Progenitor cell of endocrine pancreas (in vitro differentiated cells): ENCODE data around the gene DSP. TPM values are rescaled to one million over a fixed set of nuclear protein-coding genes. Genes with fewer than 3 reads are reported as not detected.

Source experiments
- DNase-seq: peaks from one replicate; pipeline ENCODE4 v3.0.0; 2021; ENCODE audit warnings: low spot score; ENCODE audit not compliant: unreplicated experiment
- H3K27ac Mint-ChIP-seq: 2 replicates; pipeline ENCODE4 v1.8.0; 2021; ENCODE audit warnings: mild to moderate bottlenecking, moderate library complexity, mixed read lengths
- H3K27me3 Mint-ChIP-seq: 2 replicates; pipeline ENCODE4 v1.8.0; 2021; ENCODE audit warnings: mixed read lengths
- H3K36me3 Mint-ChIP-seq: 2 replicates; pipeline ENCODE4 v1.8.0; 2022; ENCODE audit warnings: mixed read lengths; ENCODE audit not compliant: insufficient read depth
- H3K4me1 Mint-ChIP-seq: 2 replicates; pipeline ENCODE4 v1.8.0; 2021; ENCODE audit warnings: low read depth, mixed read lengths
- H3K4me3 Mint-ChIP-seq: 2 replicates; pipeline ENCODE4 v1.8.0; 2021; ENCODE audit warnings: low read depth, mild to moderate bottlenecking, moderate library complexity, mixed read lengths
- H3K9me3 Mint-ChIP-seq: 2 replicates; pipeline ENCODE4 v1.8.0; 2021; ENCODE audit warnings: low read depth, mixed read lengths
- CTCF ChIP-seq: fragments of 200-600 bp; sonication (generic); IDR thresholded peaks from one replicate; pipeline ENCODE4 v1.5.0; 2021; ENCODE audit warnings: antibody characterized with exemption, mild to moderate bottlenecking; ENCODE audit not compliant: unreplicated experiment
- total RNA-seq: library from RNA; stranded (reverse); gene quantifications from 2 replicates; pipeline ENCODE4 v1.2.1, GENCODE V29; 2021

Gene DSP
- total RNA-seq, 1 donor from 2014 or later, result 365 TPM

GRCh38 chr6:7540595-7540994 lies 876 bp upstream of the DSP start:
- H3K4me1 Mint-ChIP-seq, result peaks cover 37% of the 10 kb centered on the region
- peaks cover 1% of the 10 kb centered on the region for H3K36me3 Mint-ChIP-seq
- peak overlapping the region; percentile 77 for H3K4me3 Mint-ChIP-seq
- no peaks in the 10 kb centered on the region for H3K9me3 Mint-ChIP-seq
- TF ChIP-seq CTCF, result no peak
- no peak for DNase-seq
- H3K27ac Mint-ChIP-seq, result peak overlapping the region; percentile 98
- H3K27me3 Mint-ChIP-seq, result no peaks in the 10 kb centered on the region

- Mint-ChIP-seq H3K4me1 (peaks cover 48% of the 10 kb centered on the region), H3K27ac (peak overlapping the region; percentile 98), H3K27me3 (no peaks in the 10 kb centered on the region), H3K36me3 (peaks cover 1% of the 10 kb centered on the region), H3K9me3 (no peaks in the 10 kb centered on the region), H3K4me3 (peak overlapping the region; percentile 94)
- peak; percentile 30 for DNase-seq
- TF ChIP-seq CTCF, result no peak
These were observed 798 bp downstream of the DSP start for GRCh38 chr6:7542065-7542873.

GRCh38 chr6:7542874-7543624 lies 1.6 kb downstream of the DSP start:
- Mint-ChIP-seq H3K27me3 (no peaks in the 10 kb centered on the region), H3K4me3 (peak overlapping the region; percentile 94), H3K27ac (peak overlapping the region; percentile 98), H3K36me3 (peaks cover 4% of the 10 kb centered on the region), H3K4me1 (peaks cover 47% of the 10 kb centered on the region), H3K9me3 (no peaks in the 10 kb centered on the region)
- DNase-seq, result peak; percentile 60
- TF ChIP-seq CTCF, result no peak

- peaks cover 47% of the 10 kb centered on the region for H3K4me1 Mint-ChIP-seq
- H3K27me3 Mint-ChIP-seq, result no peaks in the 10 kb centered on the region
- H3K27ac Mint-ChIP-seq, result peak overlapping the region; percentile 94
- no peak for DNase-seq
- H3K9me3 Mint-ChIP-seq, result no peaks in the 10 kb centered on the region
- TF ChIP-seq CTCF, result no peak
- peaks cover 6% of the 10 kb centered on the region for H3K36me3 Mint-ChIP-seq
- H3K4me3 Mint-ChIP-seq, result peak overlapping the region; percentile 94
These were observed 2.4 kb downstream of the DSP start for GRCh38 chr6:7543789-7544424.

- H3K9me3 Mint-ChIP-seq, result no peaks in the 10 kb centered on the region
- H3K4me1 Mint-ChIP-seq, result peaks cover 50% of the 10 kb centered on the region
- peaks cover 8% of the 10 kb centered on the region for H3K36me3 Mint-ChIP-seq
- no peak for DNase-seq
- no peak for TF ChIP-seq CTCF
- H3K4me3 Mint-ChIP-seq, result peak overlapping the region; percentile 94
- H3K27ac Mint-ChIP-seq, result peak overlapping the region; percentile 94
- H3K27me3 Mint-ChIP-seq, result no peaks in the 10 kb centered on the region
These were observed 3.1 kb downstream of the DSP start for GRCh38 chr6:7544597-7544996.
